IMR-90 (cell line): ENCODE results near the gene KCNK4. TPM values are rescaled to one million over a fixed set of nuclear protein-coding genes. Genes with fewer than 3 reads are reported as not detected.
A peak's percentile ranks its signal among the peaks of the same experiment; 100 is the strongest.

Source experiments
- ATAC-seq: fragments of 200-7000 bp; cut with Tn5 transposase; 2 replicates; pipeline ENCODE4 v1.9.1; 2020; ENCODE audit warnings: low read depth, mild to moderate bottlenecking, moderate library complexity
- BruUV-seq: library from RNA; stranded (reverse); fragments of 400-500 nt; replicated peaks from 2 replicates; lab custom pipeline; 2021; lab: Mats Ljungman, UMichigan
- CTCF ChIA-PET: fragments of 300-600 bp; formaldehyde crosslinking; extraction: SDS; loops from one replicate; lab custom pipeline; 2021; ENCODE audit warnings: antibody characterized with exemption; lab: Yijun Ruan, JAX
- POLR2A ChIA-PET: fragments of 300-600 bp; sonication (Branson Sonifier 250); formaldehyde crosslinking; loops from one replicate; lab custom pipeline; 2022; ENCODE audit warnings: antibody characterized with exemption; ENCODE audit not compliant: unreplicated experiment; lab: Charles Lee
- DNase-seq: peaks from one replicate; pipeline ENCODE4 v3.0.0; 2013
- H2AFZ ChIP-seq: replicated peaks from 2 replicates; pipeline ENCODE3; 2013; ENCODE audit warnings: low read length, mild to moderate bottlenecking; ENCODE audit not compliant: poor library complexity
- H2AK5ac ChIP-seq: 2 replicates; pipeline ENCODE4 v1.6.1; 2013; ENCODE audit warnings: low read depth, low read length, inconsistent platforms
- H2AK9ac ChIP-seq: replicated peaks from 2 replicates; pipeline ENCODE3; 2013; ENCODE audit warnings: mild to moderate bottlenecking, low read depth, low read length, moderate library complexity; ENCODE audit not compliant: poor library complexity
- H2BK120ac ChIP-seq: 2 replicates; pipeline ENCODE4 v1.6.1; 2013; ENCODE audit warnings: low read depth, low read length, inconsistent platforms
- H2BK15ac ChIP-seq: 3 replicates; pipeline ENCODE4 v1.6.1; 2013; ENCODE audit warnings: low read depth, low read length, inconsistent platforms
- H2BK20ac ChIP-seq: 2 replicates; pipeline ENCODE4 v1.6.1; 2013; ENCODE audit warnings: low read depth, mild to moderate bottlenecking, inconsistent platforms, low read length, moderate library complexity
- H2BK5ac ChIP-seq: 2 replicates; pipeline ENCODE4 v1.6.1; 2013; ENCODE audit warnings: mild to moderate bottlenecking, low read depth, low read length, inconsistent platforms; ENCODE audit not compliant: poor library complexity, severe bottlenecking
- H3K14ac ChIP-seq: replicated peaks from 2 replicates; pipeline ENCODE4 v1.6.1; 2013; ENCODE audit warnings: low read depth, low read length, inconsistent platforms
- H3K18ac ChIP-seq: 2 replicates; pipeline ENCODE4 v1.6.1; 2013; ENCODE audit warnings: low read depth, low read length, control low read depth
- H3K23ac ChIP-seq: 2 replicates; pipeline ENCODE4 v1.6.1; 2013; ENCODE audit warnings: low read depth, low read length, inconsistent platforms
- H3K27ac ChIP-seq: 2 replicates; pipeline ENCODE4 v1.5.1; 2013; ENCODE audit warnings: mild to moderate bottlenecking, control low read depth, low read length; ENCODE audit not compliant: insufficient read depth
- H3K27me3 ChIP-seq: 2 replicates; pipeline ENCODE4 v1.6.1; 2013; ENCODE audit warnings: low read length; ENCODE audit not compliant: control insufficient read depth, insufficient read depth
- H3K36me3 ChIP-seq: 2 replicates; pipeline ENCODE4 v1.6.1; 2013; ENCODE audit warnings: low read length, mixed read lengths; ENCODE audit not compliant: control insufficient read depth, insufficient read depth
- H3K4ac ChIP-seq: 2 replicates; pipeline ENCODE4 v1.6.1; 2013; ENCODE audit warnings: low read depth, low read length, inconsistent platforms
- H3K4me1 ChIP-seq: 2 replicates; pipeline ENCODE4 v1.6.1; 2013; ENCODE audit warnings: low read length, mixed read lengths; ENCODE audit not compliant: control insufficient read depth, insufficient read depth
- H3K4me2 ChIP-seq: 2 replicates; pipeline ENCODE4 v1.6.1; 2013; ENCODE audit warnings: low read depth, mild to moderate bottlenecking, control low read depth, low read length, moderate library complexity
- H3K4me3 ChIP-seq: 2 replicates; pipeline ENCODE4 v1.5.1; 2013; ENCODE audit warnings: low read depth, mild to moderate bottlenecking, control low read depth, low read length, moderate library complexity; ENCODE audit not compliant: insufficient read depth
- H3K56ac ChIP-seq: 2 replicates; pipeline ENCODE4 v1.6.1; 2013; ENCODE audit warnings: low read length, inconsistent platforms; ENCODE audit not compliant: insufficient read depth; ENCODE audit errors: extremely low read depth
- H3K79me1 ChIP-seq, 2 experiments: 2 replicates each; pipeline ENCODE4 v1.6.1; 2013; ENCODE audit warnings: low read length in 2 of 2, inconsistent platforms in 1 of 2, low read depth in 1 of 2
- H3K9ac ChIP-seq: 2 replicates; pipeline ENCODE4 v1.6.1; 2013; ENCODE audit warnings: low read depth, low read length, control low read depth
- H3K9me1 ChIP-seq: 2 replicates; pipeline ENCODE4 v1.6.1; 2013; ENCODE audit warnings: low read length, inconsistent platforms; ENCODE audit not compliant: insufficient read depth
- H3K9me3 ChIP-seq: 2 replicates; pipeline ENCODE4 v1.6.1; 2013; ENCODE audit warnings: low read length; ENCODE audit not compliant: control insufficient read depth, insufficient read depth
- H4K20me1 ChIP-seq: 2 replicates; pipeline ENCODE4 v1.6.1; 2013; ENCODE audit warnings: low read length, inconsistent platforms; ENCODE audit not compliant: insufficient read depth
- H4K5ac ChIP-seq: 2 replicates; pipeline ENCODE4 v1.6.1; 2013; ENCODE audit warnings: mild to moderate bottlenecking, low read depth, low read length, control low read depth
- H4K8ac ChIP-seq, 2 experiments: 2 replicates each; pipeline ENCODE4 v1.6.1; 2013; ENCODE audit warnings: low read depth in 2 of 2, low read length in 2 of 2, control low read depth in 1 of 2, inconsistent platforms in 1 of 2
- H4K91ac ChIP-seq: 2 replicates; pipeline ENCODE4 v1.6.1; 2013; ENCODE audit warnings: low read depth, low read length, inconsistent platforms; ENCODE audit not compliant: insufficient read depth
- BHLHE40 ChIP-seq: fragments of 150-350 bp; IDR thresholded peaks from 2 replicates; pipeline ENCODE4 v1.6.1; 2016; ENCODE audit warnings: mild to moderate bottlenecking, low read depth, low read length
- CEBPB ChIP-seq: IDR thresholded peaks from 2 replicates; pipeline ENCODE4 v1.6.1; 2012; ENCODE audit warnings: low read depth, low read length, improper control_type of control experiment
- CHD1 ChIP-seq: IDR thresholded peaks from 2 replicates; pipeline ENCODE4 v1.6.1; 2012; ENCODE audit warnings: low read depth, low read length, improper control_type of control experiment
- MAFK ChIP-seq: IDR thresholded peaks from 2 replicates; pipeline ENCODE4 v1.6.1; 2012; ENCODE audit warnings: low read depth, low read length, improper control_type of control experiment
- MAZ ChIP-seq: IDR thresholded peaks from 2 replicates; pipeline ENCODE4 v1.6.1; 2012; ENCODE audit warnings: low read depth, mild to moderate bottlenecking, low read length, improper control_type of control experiment, moderate library complexity, borderline replicate concordance
- MXI1 ChIP-seq: IDR thresholded peaks from 2 replicates; pipeline ENCODE4 v1.6.1; 2012; ENCODE audit warnings: low read depth, mild to moderate bottlenecking, low read length, moderate library complexity, borderline replicate concordance
- POLR2A ChIP-seq: IDR thresholded peaks from 2 replicates; pipeline ENCODE4 v1.6.1; 2012; ENCODE audit warnings: mild to moderate bottlenecking, low read depth, low read length
- RAD21 ChIP-seq: IDR thresholded peaks from 2 replicates; pipeline ENCODE4 v1.6.1; 2012; ENCODE audit warnings: low read length, improper control_type of control experiment
- RCOR1 ChIP-seq: IDR thresholded peaks from 2 replicates; pipeline ENCODE4 v1.6.1; 2012; ENCODE audit warnings: mild to moderate bottlenecking, low read length, improper control_type of control experiment; ENCODE audit not compliant: insufficient replicate concordance
- SMC3 ChIP-seq: fragments of 150-350 bp; IDR thresholded peaks from 2 replicates; pipeline ENCODE4 v1.6.1; 2016; ENCODE audit warnings: low read depth, mild to moderate bottlenecking, antibody characterized with exemption, low read length, moderate library complexity
- WGBS, 2 experiments: methylation state at CpG; one replicate each; pipeline versions ENCODE4 v1.1.5 to v1.1.7; 2013; ENCODE audit warnings: missing lambda C conversion rate in 2 of 2; ENCODE audit not compliant: insufficient read length in 1 of 2; ENCODE audit errors: extremely low coverage in 2 of 2; 5-methylcytosine and 5-hydroxymethylcytosine counted together
- dilution Hi-C: fragments of 300-500 bp; cut with HindIII; formaldehyde crosslinking; loops from one replicate; pipeline ENCODE4 v1.14.3; 2018; ENCODE audit warnings: low sequenced_read_pairs; ENCODE audit not compliant: unreplicated experiment
- in situ Hi-C: fragments of 300-500 bp; cut with MboI; formaldehyde crosslinking; loops from 3 replicates; pipeline ENCODE4 v1.14.3; 2019; ENCODE audit warnings: low sequenced_read_pairs, inconsistent platforms, mixed read lengths
- intact Hi-C: fragments of 100-400 bp; cut with micrococcal nuclease; formaldehyde crosslinking; loops from 2 replicates; pipeline ENCODE4 v1.10.0; 2022
- polyA plus RNA-seq, 3 experiments: library from polyadenylated mRNA; depleted of rRNA; stranded (reverse); fragments of >200 nt; gene quantifications; 2 replicates each; pipeline ENCODE4 v1.2.3, GENCODE V29; 2012; ENCODE audit warnings: low replicate concordance in 1 of 3
- total RNA-seq: library from RNA; depleted of rRNA; stranded (reverse); fragments of >200 nt; gene quantifications from 2 replicates; pipeline ENCODE4 v1.2.3, GENCODE V29; 2012
- TF ChIP-seq, protein P1 (sequence below): fragments of 150-350 bp; IDR thresholded peaks from 2 replicates; pipeline ENCODE4 v1.6.1; 2017; ENCODE audit warnings: mild to moderate bottlenecking, antibody characterized with exemption, low read length, low read depth

Gene KCNK4
- total and polyA plus RNA-seq, 2 of the 4 experiments (the other 2 are of a cell fraction) = not detected

- ChIA-PET CTCF (interaction anchor here (0.6 to 1.5 kb wide), 2 partner anchors 10 to 16 kb away, joined by 3 to 4 read pairs; partner anchors contain the start of gene ESRRA), POLR2A (no interaction called here)
- Histone ChIP-seq H3K4ac (no peak overlapping the region), H3K9ac (no peak overlapping the region), H4K91ac (no peak overlapping the region), H2BK20ac (no peak overlapping the region), H2BK120ac (no peak overlapping the region), H3K27me3 (no peaks in the 10 kb centered on the region), H4K5ac (no peak overlapping the region), H3K4me3 (no peak overlapping the region), H3K36me3 (peaks cover 22% of the 10 kb centered on the region), H3K18ac (no peak overlapping the region), H2AK9ac (no peak overlapping the region), H3K27ac (no peak overlapping the region), H3K14ac (no peak overlapping the region), H3K23ac (no peak overlapping the region), H3K9me3 (no peaks in the 10 kb centered on the region), H3K4me1 (peaks cover 10% of the 10 kb centered on the region), H2AFZ (no peak overlapping the region), H3K56ac (no peak overlapping the region), H2BK15ac (no peak overlapping the region), H4K20me1 (no peaks in the 10 kb centered on the region; the same call in 1 of the 2 replicates), H2BK5ac (no peak overlapping the region), H3K79me1 (peaks cover 7 to 31% of the 10 kb centered on the region in 2 experiments), H2AK5ac (peak overlapping the region; percentile 17; the same call in 1 of the 2 replicates), H3K9me1 (peaks cover 14% of the 10 kb centered on the region), H4K8ac (no peak overlapping the region), H3K4me2 (no peak overlapping the region)
- in situ Hi-C loops = no loop called here
- BruUV-seq = no TSS peak
- dilution Hi-C loops = no loop called here
- DNase-seq (peak; percentile 38), ATAC-seq (no peak)
- intact Hi-C loops = no loop called here
- no peak for TF ChIP-seq CEBPB
- TF ChIP-seq MAZ = no peak
- no peak for TF ChIP-seq SMC3
- no peak for TF ChIP-seq MXI1
- TF ChIP-seq, protein P1, sequence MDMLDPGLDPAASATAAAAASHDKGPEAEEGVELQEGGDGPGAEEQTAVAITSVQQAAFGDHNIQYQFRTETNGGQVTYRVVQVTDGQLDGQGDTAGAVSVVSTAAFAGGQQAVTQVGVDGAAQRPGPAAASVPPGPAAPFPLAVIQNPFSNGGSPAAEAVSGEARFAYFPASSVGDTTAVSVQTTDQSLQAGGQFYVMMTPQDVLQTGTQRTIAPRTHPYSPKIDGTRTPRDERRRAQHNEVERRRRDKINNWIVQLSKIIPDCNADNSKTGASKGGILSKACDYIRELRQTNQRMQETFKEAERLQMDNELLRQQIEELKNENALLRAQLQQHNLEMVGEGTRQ = no peak
- no peak for TF ChIP-seq POLR2A
- TF ChIP-seq MAFK = no peak
- TF ChIP-seq RAD21 = no peak
- TF ChIP-seq BHLHE40 = no peak
- no peak for TF ChIP-seq RCOR1
- no peak for TF ChIP-seq CHD1
- WGBS, 2 experiments = 79% methylated on average over 3 of the region's 5 CpGs; no CpG with 5 or more reads in 1 of the 2 experiments
Measured at GRCh38 chr11:64321533-64321932, 30.4 kb downstream of the KCNK4 start.
